Breast epithelium (tissue), 3 donors: ENCODE measurements around the gene ALKBH6.

Experiments
- CTCF ChIP-seq, 3 donors: fragments of 450-650 bp; IDR thresholded peaks; one replicate each; pipeline ENCODE4 v1.5.1; 2016 to 2017; ENCODE audit warnings: antibody characterized with exemption in 3 of 3, mild to moderate bottlenecking in 3 of 3, moderate library complexity in 3 of 3
- POLR2A ChIP-seq: fragments of 450-650 bp; IDR thresholded peaks from one replicate; pipeline ENCODE4 v1.6.1; 2016; ENCODE audit warnings: antibody characterized with exemption, mild to moderate bottlenecking, moderate library complexity

GRCh38 chr19:36026091-36026876, 12.3 kb upstream of the ALKBH6 start:
- TF ChIP-seq CTCF (IDR thresholded peaks at IDR 0.05) = no peak
- no peak for TF ChIP-seq POLR2A
